ENCODE data around the gene PTPRG. TPM values are rescaled to one million over a fixed set of nuclear protein-coding genes. Genes with fewer than 3 reads are reported as not detected.

The PTPRG gene
- total RNA-seq, 1 donor from 2014 or later, result 40.0 TPM

- DNase-seq, result no peak
Observed at GRCh38 chr3:62125380-62125779, 564.0 kb downstream of the PTPRG start.

GRCh38 chr3:62127116-62127515, 565.7 kb downstream of the PTPRG start:
- no peak for DNase-seq

GRCh38 chr3:62128051-62128450, 566.7 kb downstream of the PTPRG start:
- DNase-seq, result no peak

GRCh38 chr3:62128681-62129080, 567.3 kb downstream of the PTPRG start:
- DNase-seq, result no peak

- DNase-seq, result no peak
Observed at GRCh38 chr3:62131050-62131449, 569.7 kb downstream of the PTPRG start.

- DNase-seq, result no peak
Observed at GRCh38 chr3:62131620-62132019, 570.2 kb downstream of the PTPRG start.

GRCh38 chr3:62132027-62132602, 570.7 kb downstream of the PTPRG start:
- DNase-seq, result no peak

GRCh38 chr3:62133015-62133414, 571.6 kb downstream of the PTPRG start:
- no peak for DNase-seq

- no peak for DNase-seq
Observed at GRCh38 chr3:62134061-62134496, 572.7 kb downstream of the PTPRG start.

GRCh38 chr3:62135741-62136140, 574.4 kb downstream of the PTPRG start:
- DNase-seq, result no peak

- DNase-seq, result no peak
Observed at GRCh38 chr3:62139957-62140356, 578.6 kb downstream of the PTPRG start.

GRCh38 chr3:62142331-62143085, 581.1 kb downstream of the PTPRG start:
- no peak for DNase-seq

GRCh38 chr3:62143843-62144450, 582.6 kb downstream of the PTPRG start:
- no peak for DNase-seq

GRCh38 chr3:62144482-62144881, 583.1 kb downstream of the PTPRG start:
- no peak for DNase-seq

GRCh38 chr3:62145086-62145757, 583.9 kb downstream of the PTPRG start:
- no peak for DNase-seq

- DNase-seq, result no peak
Observed at GRCh38 chr3:62149539-62149938, 588.2 kb downstream of the PTPRG start.

- no peak for DNase-seq
Observed at GRCh38 chr3:62149962-62150361, 588.6 kb downstream of the PTPRG start.

GRCh38 chr3:62151591-62151990, 590.2 kb downstream of the PTPRG start:
- DNase-seq, result no peak

- no peak for DNase-seq
Observed at GRCh38 chr3:62153231-62153630, 591.9 kb downstream of the PTPRG start.

- DNase-seq, result no peak
Observed at GRCh38 chr3:62154457-62155148, 593.2 kb downstream of the PTPRG start.

GRCh38 chr3:62159056-62159708, 597.8 kb downstream of the PTPRG start:
- DNase-seq, result no peak

GRCh38 chr3:62159709-62160092, 598.3 kb downstream of the PTPRG start:
- DNase-seq, result peak; percentile 36

All from skin of body (tissue), 2 donors.